K562 (cell line): Measurements from ENCODE around the gene C6orf62. TPM values are rescaled to one million over a fixed set of nuclear protein-coding genes. Genes with fewer than 3 reads are reported as not detected.

Experiments
- ATAC-seq: fragments of 200-7000 bp; cut with Tn5 transposase; 3 replicates; pipeline ENCODE4 v1.9.1; 2020; ENCODE audit warnings: moderate library complexity
- BruUV-seq: library from RNA; stranded (reverse); fragments of 400-500 nt; replicated peaks from 2 replicates; lab custom pipeline; 2021; lab: Mats Ljungman, UMichigan
- CTCF ChIA-PET: fragments of 300-600 bp; formaldehyde crosslinking; extraction: SDS; loops from one replicate; lab custom pipeline; 2021; ENCODE audit warnings: low intra/inter-chr PET ratio; lab: Yijun Ruan, JAX
- POLR2A ChIA-PET: fragments of 300-600, 350-650 bp; sonication (Branson Sonifier 250); formaldehyde crosslinking; extraction: SDS; loops from one replicate; lab custom pipeline; 2021; ENCODE audit warnings: antibody characterized with exemption, inconsistent platforms; lab: Yijun Ruan, JAX
- DNase-seq, 4 experiments: peaks; one replicate each; pipeline versions ENCODE4 v3.0.0 to v3.0.0-alpha.2; 2011 to 2018; ENCODE audit warnings: low spot score in 3 of 4, mixed read lengths in 3 of 4; ENCODE audit errors: extremely low read depth in 1 of 4
- FAIRE-seq: peaks from 2 replicates; lab custom pipeline; 2011; peaks lifted over from hg19 to GRCh38; lab: Jason Lieb, UNC
- H2AFZ ChIP-seq: 2 replicates; pipeline ENCODE4 v1.6.0; 2011; ENCODE audit warnings: low read depth, low read length, control low read depth, inconsistent platforms
- H3K27ac ChIP-seq: fragments of 200-600 bp; 3 replicates; pipeline ENCODE4 v1.8.0; 2011; ENCODE audit warnings: low read depth, mild to moderate bottlenecking, control low read depth, inconsistent platforms, low read length, moderate library complexity, mixed read lengths; ENCODE audit errors: extremely low read depth
- H3K27me3 ChIP-seq, 2 experiments: fragments of 300-600 bp in 1 of 2; 2 replicates in 1 of 2; 3 replicates in 1 of 2; pipeline versions ENCODE4 v1.6.0 to v1.8.0; 2011; ENCODE audit warnings: inconsistent platforms in 2 of 2, low read length in 2 of 2, mild to moderate bottlenecking in 1 of 2, mixed read lengths in 1 of 2, moderate library complexity in 1 of 2; ENCODE audit not compliant: control insufficient read depth in 2 of 2, insufficient read depth in 2 of 2
- H3K36me3 ChIP-seq: fragments of 300-600 bp; 3 replicates; pipeline ENCODE4 v1.8.0; 2011; ENCODE audit warnings: mild to moderate bottlenecking, low read length, inconsistent platforms; ENCODE audit not compliant: control insufficient read depth, insufficient read depth
- H3K4me1 ChIP-seq, 2 experiments: fragments of 200-600 bp in 1 of 2; replicated peaks in 1 of 2; 2 replicates in 1 of 2; 3 replicates in 1 of 2; pipeline versions ENCODE4 v1.5.1 to v1.8.0; 2011; ENCODE audit warnings: inconsistent platforms in 2 of 2, low read length in 2 of 2, mild to moderate bottlenecking in 1 of 2, mixed read lengths in 1 of 2, moderate library complexity in 1 of 2; ENCODE audit not compliant: control insufficient read depth in 2 of 2, insufficient read depth in 2 of 2
- H3K4me2 ChIP-seq: 2 replicates; pipeline ENCODE4 v1.6.1; 2011; ENCODE audit warnings: low read length, control low read depth, inconsistent platforms, mixed read lengths; ENCODE audit not compliant: insufficient read depth
- H3K4me3 ChIP-seq: fragments of 200-600 bp; sonication (generic), shearing (Covaris generic); 2 replicates; pipeline ENCODE4 v1.5.1; 2016; ENCODE audit warnings: control low read depth, inconsistent platforms
- H3K79me2 ChIP-seq: fragments of 200-600 bp; 3 replicates; pipeline ENCODE4 v1.8.0; 2011; ENCODE audit warnings: low read length, inconsistent platforms; ENCODE audit not compliant: control insufficient read depth, insufficient read depth
- H3K9ac ChIP-seq, 2 experiments: 2 replicates each; pipeline versions ENCODE4 v1.6.0 to v1.6.1; 2011; ENCODE audit warnings: low read depth in 2 of 2, low read length in 2 of 2, control low read depth in 1 of 2, inconsistent platforms in 1 of 2, mild to moderate bottlenecking in 1 of 2, mixed read lengths in 1 of 2; ENCODE audit not compliant: insufficient read depth in 1 of 2
- H3K9me1 ChIP-seq: one replicate; pipeline ENCODE4 v1.6.0; 2011; ENCODE audit warnings: inconsistent platforms, mild to moderate bottlenecking, low read length, moderate library complexity; ENCODE audit not compliant: control insufficient read depth, insufficient read depth
- H3K9me3 ChIP-seq: replicated peaks from 2 replicates; pipeline ENCODE4 v1.5.1; 2011; ENCODE audit warnings: low read depth, low read length, inconsistent platforms; ENCODE audit not compliant: control insufficient read depth, insufficient read depth
- H4K20me1 ChIP-seq: replicated peaks from 2 replicates; pipeline ENCODE4 v1.6.1; 2011; ENCODE audit warnings: low read length, inconsistent platforms, mixed read lengths; ENCODE audit not compliant: control insufficient read depth, insufficient read depth
- BHLHE40 ChIP-seq: IDR thresholded peaks from 2 replicates; pipeline ENCODE4 v1.6.1; 2011; ENCODE audit warnings: low read length, improper control_type of control experiment
- DIDO1 ChIP-seq: fragments of 450-650 bp; IDR thresholded peaks from 2 replicates; pipeline ENCODE4 v1.6.1; 2016; ENCODE audit warnings: low read depth, missing biosample characterization, missing genetic modification characterization
- FIP1L1 ChIP-seq: fragments of 200-400 bp; formaldehyde crosslinking; IDR thresholded peaks from 2 replicates; pipeline ENCODE4 v1.6.1; 2018; ENCODE audit warnings: mild to moderate bottlenecking, low read depth, low read length; ENCODE audit not compliant: poor library complexity, severe bottlenecking
- FOS ChIP-seq: IDR thresholded peaks from 3 replicates; pipeline ENCODE4 v1.6.1; 2011; ENCODE audit not compliant: insufficient read length; ENCODE audit errors: extremely low read depth
- GMEB1 ChIP-seq: fragments of 250-450 bp; sonication (Bioruptor Pico); IDR thresholded peaks from 2 replicates; pipeline ENCODE4 v1.4.0; 2020; ENCODE audit warnings: mild to moderate bottlenecking
- HDAC8 ChIP-seq: fragments of 450-650 bp; IDR thresholded peaks from 2 replicates; pipeline ENCODE4 v1.6.1; 2016; ENCODE audit warnings: mild to moderate bottlenecking, missing genetic modification characterization, moderate library complexity, missing compliant biosample characterization
- KDM1A ChIP-seq, 2 experiments: fragments of 450-650 bp; IDR thresholded peaks; 2 replicates each; pipeline ENCODE4 v1.6.1; 2016; ENCODE audit warnings: mild to moderate bottlenecking in 2 of 2
- MCM7 ChIP-seq, 2 experiments: fragments of 450-650 bp; IDR thresholded peaks; 2 replicates each; pipeline ENCODE4 v1.6.1; 2016 to 2018
- MEIS2 ChIP-seq: fragments of 450-650 bp; IDR thresholded peaks from 2 replicates; pipeline ENCODE4 v1.6.1; 2014; ENCODE audit warnings: mild to moderate bottlenecking; ENCODE audit not compliant: partially characterized antibody
- RBM22 ChIP-seq: fragments of 200-400 bp; formaldehyde crosslinking; IDR thresholded peaks from 2 replicates; pipeline ENCODE4 v1.6.1; 2018; ENCODE audit warnings: low read length, low read depth; ENCODE audit not compliant: poor library complexity, severe bottlenecking
- TARDBP ChIP-seq: fragments of 450-650 bp; IDR thresholded peaks from 2 replicates; pipeline ENCODE4 v1.6.1; 2016
- THAP12 ChIP-seq: fragments of 250-450 bp; sonication (Bioruptor Pico); IDR thresholded peaks from 2 replicates; pipeline ENCODE4 v1.9.0; 2021; ENCODE audit warnings: mild to moderate bottlenecking, inconsistent platforms
- ZNF354B ChIP-seq: fragments of 250-450 bp; sonication (Bioruptor Pico); IDR thresholded peaks from 2 replicates; pipeline ENCODE4 v1.4.0; 2020
- ZNF384 ChIP-seq: IDR thresholded peaks from 2 replicates; pipeline ENCODE4 v1.6.1; 2012; ENCODE audit warnings: low read depth, low read length, improper control_type of control experiment
- WGBS: fragments of 100-300 bp; shearing (Covaris generic); methylation state at CpG from one replicate; pipeline ENCODE4 v1.1.6; 2016; ENCODE audit warnings: low coverage, mixed read lengths; ENCODE audit not compliant: insufficient coverage; ENCODE audit errors: missing lambda C conversion rate; 5-methylcytosine and 5-hydroxymethylcytosine counted together
- in situ Hi-C: fragments of 300-500 bp; cut with MboI; formaldehyde crosslinking; loops from 4 replicates; pipeline ENCODE4 v1.15.0; 2018; ENCODE audit warnings: inconsistent platforms, mixed read lengths
- intact Hi-C: fragments of 100-400 bp; cut with micrococcal nuclease; formaldehyde crosslinking; loops from 2 replicates; pipeline ENCODE4 v1.14.2; 2022
- polyA plus RNA-seq, 8 experiments: library from polyadenylated mRNA; depleted of rRNA in 4 of 8; stranded (reverse) in 5 of 8; unstranded in 3 of 8; fragments of >200 nt; fragmentation: Nextera tagmentation in 2 of 8; fragmentation: Illumina TruSeq in 1 of 8; extraction: Ambion mirVana in 2 of 8; extraction: Trizol in 1 of 8; gene quantifications; 2 replicates each; pipeline versions ENCODE4 v1.2.1 to v1.2.3, GENCODE V29; 2011 to 2014; ENCODE audit warnings: inconsistent platforms in 1 of 8, missing spikeins in 1 of 8
- total RNA-seq, 7 experiments: library from RNA; depleted of rRNA in 6 of 7; stranded (reverse); fragments of >200 nt in 6 of 7; fragmentation: Illumina TruSeq in 2 of 7; extraction: Trizol in 2 of 7; gene quantifications; 2 replicates each; pipeline versions ENCODE4 v1.2.1 to v1.2.3, GENCODE V29; 2011 to 2021; ENCODE audit warnings: low replicate concordance in 1 of 7

The C6orf62 gene
- total and polyA plus RNA-seq, 9 of the 15 experiments (the other 6 are each of a cell fraction or from before 2014, with no cell fraction given), result 48.5 to 579 (median 111) TPM

- in situ Hi-C loops, result loop anchor here (10.0 kb wide), 1 partner anchor 185 kb away; no protein-coding TSS in a partner anchor
- no TSS peak for BruUV-seq
- TF ChIP-seq BHLHE40, result no peak
- no peak for TF ChIP-seq RBM22
- no peak for TF ChIP-seq FIP1L1
- no peak for TF ChIP-seq FOS
- no peak for TF ChIP-seq KDM1A (IDR thresholded peaks at IDR 0.05)
- intact Hi-C loops, result loop anchor here (2.0 kb wide), 1 partner anchor 39 kb away; no protein-coding TSS in a partner anchor
- FAIRE-seq (no peak), DNase-seq (no peak), ATAC-seq (no peak)
- Histone ChIP-seq H3K4me3 (no peak overlapping the region), H3K9me1 (no peaks in the 10 kb centered on the region), H2AFZ (no peak overlapping the region), H3K36me3 (no peaks in the 10 kb centered on the region), H3K27ac (no peak overlapping the region), H3K27me3 (no peaks in the 10 kb centered on the region), H3K79me2 (no peaks in the 10 kb centered on the region), H3K9me3 (no peaks in the 10 kb centered on the region), H3K4me2 (no peak overlapping the region), H4K20me1 (no peaks in the 10 kb centered on the region), H3K9ac (no peak overlapping the region), H3K4me1 (peaks cover 10 to 14% of the 10 kb centered on the region in 2 experiments)
- ChIA-PET CTCF (no interaction called here), POLR2A (interaction anchor here (1.2 to 2.4 kb wide), 2 partner anchors 12 to 14 kb away, joined by 4 to 7 read pairs; partner anchors contain the start of gene GMNN)
- 58% methylated on average over 5 of the region's 5 CpGs for WGBS
These were observed 41.3 kb upstream of the C6orf62 start for GRCh38 chr6:24760210-24760609.

GRCh38 chr6:24759718-24760117 is 40.8 kb upstream of the C6orf62 start:
- in situ Hi-C loops, result loop anchor here (10.0 kb wide), 1 partner anchor 185 kb away; no protein-coding TSS in a partner anchor
- Histone ChIP-seq H4K20me1 (no peaks in the 10 kb centered on the region), H3K9me3 (no peaks in the 10 kb centered on the region), H3K4me3 (no peak overlapping the region), H3K27me3 (no peaks in the 10 kb centered on the region), H3K79me2 (no peaks in the 10 kb centered on the region), H3K9me1 (no peaks in the 10 kb centered on the region), H2AFZ (no peak overlapping the region), H3K36me3 (no peaks in the 10 kb centered on the region), H3K4me1 (peaks cover 10 to 17% of the 10 kb centered on the region in 2 experiments), H3K9ac (no peak overlapping the region), H3K27ac (no peak overlapping the region), H3K4me2 (no peak overlapping the region)
- no TSS peak for BruUV-seq
- POLR2A ChIA-PET, result interaction anchor here (0.8 to 2.4 kb wide), 3 partner anchors 12 to 38 kb away, joined by 3 to 7 read pairs (median 3); no protein-coding TSS in a partner anchor
- ATAC-seq (no peak), FAIRE-seq (no peak), DNase-seq (no peak)
- CTCF ChIA-PET, result no interaction called here
- 70% methylated on average over 3 of the region's 3 CpGs for WGBS
- intact Hi-C loops, result loop anchor here (2.0 kb wide), 1 partner anchor 39 kb away; no protein-coding TSS in a partner anchor
- TF ChIP-seq ZNF384 (no peak), MCM7 (IDR thresholded peaks at IDR 0.05) (no peak), TARDBP (no peak), THAP12 (no peak), GMEB1 (no peak), ZNF354B (CRISPR knock-in tag) (peak; percentile 63; the same call in 1 of the 2 replicates), HDAC8 (tag) (0 out of 2 replicates have a peak, but pooled peaks have one; percentile 58), MEIS2 (no peak), DIDO1 (peak; percentile 21; the same call in 1 of the 2 replicates)
